Peyer's patch (tissue), 4 donors: ENCODE measurements around the gene IFI6.

Experiments used
- POLR2A ChIP-seq, 2 donors: fragments of 450-650 bp; IDR thresholded peaks; one replicate each; pipeline ENCODE4 v1.5.1; 2017; ENCODE audit warnings: antibody characterized with exemption in 2 of 2, mild to moderate bottlenecking in 2 of 2, moderate library complexity in 2 of 2
- TF ChIP-seq, protein P1 (sequence below), 6 experiments: fragments of 450-650 bp in 4 of 6; fragments of 200-600 bp in 2 of 6; sonication (generic) in 1 of 6; IDR thresholded peaks; one replicate each; pipeline ENCODE4 v1.5.1; 2017 to 2019; ENCODE audit warnings: antibody characterized with exemption in 6 of 6, mild to moderate bottlenecking in 3 of 6, moderate library complexity in 1 of 6

DNA sequence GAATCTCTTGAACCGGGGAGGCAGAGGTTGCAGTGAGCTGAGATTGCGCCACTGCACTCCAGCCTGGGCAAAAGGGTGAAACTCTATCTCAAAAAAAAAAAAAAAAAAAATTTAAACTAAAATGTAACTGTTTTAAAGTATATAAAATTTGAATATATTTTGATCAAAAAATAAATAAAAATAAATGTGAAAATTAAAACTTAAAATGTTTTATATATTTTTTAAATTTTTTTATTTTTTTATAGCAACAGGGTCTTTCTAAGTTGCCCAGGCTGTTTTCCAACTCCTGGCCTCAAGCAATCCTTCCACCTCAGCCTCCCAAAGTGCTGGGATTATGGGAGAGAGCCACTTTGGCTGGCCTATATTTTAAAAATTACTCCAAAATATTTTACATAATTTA lies 38.6 kb upstream of the IFI6 start:
- no peak for TF ChIP-seq POLR2A (IDR thresholded peaks at IDR 0.05)
- TF ChIP-seq, protein P1, sequence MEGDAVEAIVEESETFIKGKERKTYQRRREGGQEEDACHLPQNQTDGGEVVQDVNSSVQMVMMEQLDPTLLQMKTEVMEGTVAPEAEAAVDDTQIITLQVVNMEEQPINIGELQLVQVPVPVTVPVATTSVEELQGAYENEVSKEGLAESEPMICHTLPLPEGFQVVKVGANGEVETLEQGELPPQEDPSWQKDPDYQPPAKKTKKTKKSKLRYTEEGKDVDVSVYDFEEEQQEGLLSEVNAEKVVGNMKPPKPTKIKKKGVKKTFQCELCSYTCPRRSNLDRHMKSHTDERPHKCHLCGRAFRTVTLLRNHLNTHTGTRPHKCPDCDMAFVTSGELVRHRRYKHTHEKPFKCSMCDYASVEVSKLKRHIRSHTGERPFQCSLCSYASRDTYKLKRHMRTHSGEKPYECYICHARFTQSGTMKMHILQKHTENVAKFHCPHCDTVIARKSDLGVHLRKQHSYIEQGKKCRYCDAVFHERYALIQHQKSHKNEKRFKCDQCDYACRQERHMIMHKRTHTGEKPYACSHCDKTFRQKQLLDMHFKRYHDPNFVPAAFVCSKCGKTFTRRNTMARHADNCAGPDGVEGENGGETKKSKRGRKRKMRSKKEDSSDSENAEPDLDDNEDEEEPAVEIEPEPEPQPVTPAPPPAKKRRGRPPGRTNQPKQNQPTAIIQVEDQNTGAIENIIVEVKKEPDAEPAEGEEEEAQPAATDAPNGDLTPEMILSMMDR (IDR thresholded peaks at IDR 0.05): no peak
